ENCODE results near the gene POLG. TPM values are rescaled to one million over a fixed set of nuclear protein-coding genes. Genes with fewer than 3 reads are reported as not detected.

The POLG gene
- total RNA-seq, 1 donor from 2014 or later, result 55.0 TPM

GRCh38 chr15:89323825-89324224 is 10.8 kb downstream of the POLG start:
- Mint-ChIP-seq H3K27me3 (no peaks in the 10 kb centered on the region), H3K36me3 (peaks cover 19% of the 10 kb centered on the region), H3K4me3 (no peak overlapping the region), H3K4me1 (ENCODE audit: unreplicated experiment) (no peaks in the 10 kb centered on the region), H3K9me3 (no peaks in the 10 kb centered on the region), H3K27ac (no peak overlapping the region)
- no peak for TF ChIP-seq CTCF (conservative IDR thresholded peaks at IDR 0.05)
- DNase-seq (ENCODE audit: extremely low spot score, unreplicated experiment), result no peak

GRCh38 chr15:89322822-89323221 is 11.8 kb downstream of the POLG start:
- no peaks in the 10 kb centered on the region for H3K9me3 Mint-ChIP-seq
- DNase-seq (ENCODE audit: extremely low spot score, unreplicated experiment), result no peak
- no peak for TF ChIP-seq CTCF (conservative IDR thresholded peaks at IDR 0.05)
- peaks cover 19% of the 10 kb centered on the region for H3K36me3 Mint-ChIP-seq
- H3K27ac Mint-ChIP-seq, result peak overlapping the region; percentile 31
- no peak overlapping the region for H3K4me3 Mint-ChIP-seq
- no peaks in the 10 kb centered on the region for H3K4me1 Mint-ChIP-seq (ENCODE audit: unreplicated experiment)
- H3K27me3 Mint-ChIP-seq, result no peaks in the 10 kb centered on the region

GRCh38 chr15:89321521-89322410 is 12.9 kb downstream of the POLG start:
- peak; percentile 21 for TF ChIP-seq CTCF (conservative IDR thresholded peaks at IDR 0.05)
- no peaks in the 10 kb centered on the region for H3K9me3 Mint-ChIP-seq
- no peak for DNase-seq (ENCODE audit: extremely low spot score, unreplicated experiment)
- no peak overlapping the region for H3K4me3 Mint-ChIP-seq
- H3K36me3 Mint-ChIP-seq, result peaks cover 19% of the 10 kb centered on the region
- H3K27ac Mint-ChIP-seq, result no peak overlapping the region
- no peaks in the 10 kb centered on the region for H3K27me3 Mint-ChIP-seq
- H3K4me1 Mint-ChIP-seq (ENCODE audit: unreplicated experiment), result no peaks in the 10 kb centered on the region

GRCh38 chr15:89320200-89320599 is 14.4 kb downstream of the POLG start:
- Mint-ChIP-seq H3K4me3 (no peak overlapping the region), H3K27ac (no peak overlapping the region), H3K36me3 (peaks cover 24% of the 10 kb centered on the region), H3K9me3 (no peaks in the 10 kb centered on the region), H3K4me1 (ENCODE audit: unreplicated experiment) (no peaks in the 10 kb centered on the region), H3K27me3 (no peaks in the 10 kb centered on the region)
- TF ChIP-seq CTCF (conservative IDR thresholded peaks at IDR 0.05), result no peak
- DNase-seq (ENCODE audit: extremely low spot score, unreplicated experiment), result no peak

- peaks cover 21% of the 10 kb centered on the region for H3K36me3 Mint-ChIP-seq
- H3K4me3 Mint-ChIP-seq, result no peak overlapping the region
- no peak overlapping the region for H3K27ac Mint-ChIP-seq
- no peaks in the 10 kb centered on the region for H3K9me3 Mint-ChIP-seq
- TF ChIP-seq CTCF (conservative IDR thresholded peaks at IDR 0.05), result no peak
- H3K4me1 Mint-ChIP-seq (ENCODE audit: unreplicated experiment), result no peaks in the 10 kb centered on the region
- DNase-seq (ENCODE audit: extremely low spot score, unreplicated experiment), result no peak
- no peaks in the 10 kb centered on the region for H3K27me3 Mint-ChIP-seq
Measured at GRCh38 chr15:89319678-89320077, 14.9 kb downstream of the POLG start.

Data from type B pancreatic cell (in vitro differentiated cells).